ENCODE measurements around the gene PLAU. TPM values are rescaled to one million over a fixed set of nuclear protein-coding genes. Genes with fewer than 3 reads are reported as not detected.

PLAU gene
- total RNA-seq = 36.7 and 143 TPM in 2 replicates

DNA sequence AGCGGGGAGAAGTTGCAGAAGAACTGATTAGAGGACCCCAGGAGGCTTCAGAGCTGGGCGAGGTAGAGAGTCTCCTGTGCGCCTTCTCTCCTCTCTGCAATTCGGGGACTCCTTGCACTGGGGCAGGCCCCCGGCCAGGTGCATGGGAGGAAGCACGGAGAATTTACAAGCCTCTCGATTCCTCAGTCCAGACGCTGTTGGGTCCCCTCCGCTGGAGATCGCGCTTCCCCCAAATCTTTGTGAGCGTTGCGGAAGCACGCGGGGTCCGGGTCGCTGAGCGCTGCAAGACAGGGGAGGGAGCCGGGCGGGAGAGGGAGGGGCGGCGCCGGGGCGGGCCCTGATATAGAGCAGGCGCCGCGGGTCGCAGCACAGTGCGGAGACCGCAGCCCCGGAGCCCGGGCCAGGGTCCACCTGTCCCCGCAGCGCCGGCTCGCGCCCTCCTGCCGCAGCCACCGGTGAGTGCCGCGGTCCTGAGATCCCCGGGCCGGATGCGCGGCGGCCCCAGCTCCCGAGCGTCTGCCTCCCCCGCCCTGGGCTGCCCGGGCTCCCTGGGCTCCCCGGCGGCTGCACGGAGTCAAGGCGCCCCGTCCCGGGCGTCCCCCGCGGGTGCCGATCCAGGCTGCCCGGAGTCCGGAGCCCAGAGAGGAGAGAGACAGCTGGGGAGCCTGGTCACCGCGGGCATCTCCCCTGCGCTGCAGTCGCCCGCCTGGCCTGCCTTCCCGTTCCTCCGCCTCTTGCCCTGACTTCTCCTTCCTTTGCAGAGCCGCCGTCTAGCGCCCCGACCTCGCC, at the start of gene PLAU:
PLAU (plus strand) TSS at position 369 of the 789 bp plus-strand sequence. CDS start 424 bp downstream, outside the sequence.

DNA sequence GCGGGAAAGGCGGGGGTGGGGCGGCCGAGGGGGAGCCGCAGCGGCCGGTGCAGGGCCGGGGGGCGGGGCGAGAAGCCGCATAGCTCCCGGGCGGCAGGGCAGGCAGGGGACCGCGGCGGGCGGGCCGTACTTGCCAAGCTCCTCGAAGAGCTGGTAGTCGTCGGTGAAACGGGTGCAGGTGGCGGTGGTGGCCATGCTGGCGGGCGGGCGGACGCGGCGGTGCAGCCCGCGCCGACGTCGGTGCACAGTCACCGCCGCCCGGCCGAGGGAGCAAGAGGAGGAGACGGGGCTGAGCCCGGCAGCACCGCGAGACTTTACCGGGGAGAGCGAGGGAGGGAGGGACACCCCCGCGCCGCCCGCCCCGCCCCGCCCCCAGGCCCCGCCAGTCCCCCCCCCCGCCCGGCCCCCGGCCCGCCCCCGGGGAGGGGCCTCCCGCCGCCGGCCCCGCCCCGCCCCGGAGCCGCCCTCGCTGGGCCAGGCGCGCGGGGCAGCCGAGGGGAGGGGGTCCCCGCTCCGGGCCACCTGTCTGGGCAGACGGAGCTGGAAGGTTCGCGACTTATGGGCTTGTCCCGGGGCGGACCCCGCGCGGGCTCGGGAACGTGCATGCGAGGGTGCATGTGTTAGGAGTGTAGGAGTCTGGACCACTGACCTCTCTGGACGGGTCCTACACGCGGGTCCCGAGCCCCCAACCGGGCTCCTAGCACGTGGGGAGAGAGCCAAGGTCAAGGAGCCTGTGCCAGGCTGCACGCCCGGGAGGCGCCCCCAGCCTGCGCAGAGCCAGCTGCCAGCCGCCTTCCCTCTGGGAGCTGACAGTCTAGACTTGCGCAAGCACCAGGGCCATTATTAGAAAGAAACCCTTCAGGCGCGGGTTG, 36.4 kb upstream of the PLAU start, which contains the start of gene CAMK2G:
CAMK2G (minus strand) TSS at position 289 of the 872 bp plus-strand sequence; CDS start at position 195, 94 bp downstream.

Other genes starting within 250 kb of the PLAU start
- gene AGAP5, start 213.0 kb upstream of the PLAU start, total RNA-seq = 2.6 and 4.0 TPM in 2 replicates
- gene SEC24C, start 166.8 kb upstream of the PLAU start, total RNA-seq = 45.5 and 54.3 TPM in 2 replicates
- gene CHCHD1, start 129.1 kb upstream of the PLAU start, total RNA-seq = 22.2 and 25.9 TPM in 2 replicates
- 42.7 and 58.5 TPM in 2 replicates for gene ZSWIM8, start 125.5 kb upstream of the PLAU start, total RNA-seq
- gene NDST2, start 99.5 kb upstream of the PLAU start, total RNA-seq = 8.4 and 13.4 TPM in 2 replicates
- gene CAMK2G, start 36.6 kb upstream of the PLAU start, total RNA-seq = 19.6 and 21.9 TPM in 2 replicates
- gene VCL, start 87.0 kb downstream of the PLAU start, total RNA-seq = 163 and 174 TPM in 2 replicates
- 20.8 and 23.3 TPM in 2 replicates for gene AP3M1, start 239.7 kb downstream of the PLAU start, total RNA-seq
- gene ADK, start 240.1 kb downstream of the PLAU start, total RNA-seq = 18.3 and 18.4 TPM in 2 replicates

All from smooth muscle cell of bladder (primary cell).